Gastroesophageal sphincter (tissue), 4 donors: ENCODE measurements around the gene VIPR2. TPM values are rescaled to one million over a fixed set of nuclear protein-coding genes. Genes with fewer than 3 reads are reported as not detected.

Experiments
- ATAC-seq: fragments of 150-250 bp; one replicate; pipeline ENCODE4 v1.9.1; 2016; ENCODE audit warnings: mild to moderate bottlenecking, moderate library complexity
- H3K27ac ChIP-seq, 4 donors: fragments of 200-600 bp; sonication (generic) in 3 of 4; 1 replicate in 3 of 4; 2 replicates in 1 of 4; pipeline ENCODE4 v1.5.1; 2016 to 2019
- H3K27me3 ChIP-seq: fragments of 200-600 bp; sonication (generic); one replicate; pipeline ENCODE4 v1.5.1; 2019
- H3K36me3 ChIP-seq, 2 donors: fragments of 200-600 bp; sonication (generic); one replicate each; pipeline ENCODE4 v1.5.1; 2019; ENCODE audit warnings: control low read depth in 1 of 2
- H3K4me1 ChIP-seq, 3 donors: fragments of 200-600 bp; sonication (generic); 1 replicate in 2 of 3; 2 replicates in 1 of 3; pipeline ENCODE4 v1.5.1; 2016 to 2019; ENCODE audit warnings: control low read depth in 2 of 3
- H3K4me3 ChIP-seq, 2 donors: fragments of 200-600 bp; sonication (generic); one replicate each; pipeline ENCODE4 v1.5.1; 2019; ENCODE audit warnings: mild to moderate bottlenecking in 1 of 2, moderate library complexity in 1 of 2
- H3K9me3 ChIP-seq, 3 donors: fragments of 200-600 bp; sonication (generic); one replicate each; pipeline ENCODE4 v1.5.1; 2017 to 2019; ENCODE audit warnings: control low read depth in 2 of 3
- CTCF ChIP-seq, 4 experiments: fragments of 200-600 bp in 2 of 4; fragments of 450-650 bp in 2 of 4; sonication (generic) in 1 of 4; IDR thresholded peaks; one replicate each; pipeline ENCODE4 v1.5.1; 2017 to 2019; ENCODE audit warnings: antibody characterized with exemption in 4 of 4, mild to moderate bottlenecking in 2 of 4, moderate library complexity in 2 of 4
- EP300 ChIP-seq: sonication (generic); formaldehyde crosslinking; IDR thresholded peaks from one replicate; pipeline ENCODE4 v1.6.1; 2017; ENCODE audit warnings: antibody characterized with exemption, mild to moderate bottlenecking
- POLR2A ChIP-seq, 2 donors: fragments of 450-650 bp; IDR thresholded peaks; one replicate each; pipeline ENCODE4 v1.6.1; 2017; ENCODE audit warnings: antibody characterized with exemption in 2 of 2, mild to moderate bottlenecking in 2 of 2, moderate library complexity in 1 of 2
- POLR2AphosphoS5 ChIP-seq: sonication (generic); formaldehyde crosslinking; IDR thresholded peaks from one replicate; pipeline ENCODE4 v1.6.1; 2017; ENCODE audit warnings: antibody characterized with exemption
- WGBS, 2 donors: methylation state at CpG; one replicate each; pipeline ENCODE4 v1.1.5; 2018; ENCODE audit warnings: low coverage in 1 of 2; 5-methylcytosine and 5-hydroxymethylcytosine counted together
- total RNA-seq, 4 donors: library from RNA; depleted of rRNA; stranded (reverse); fragments of >200 nt; gene quantifications; one replicate each; pipeline ENCODE4 v1.1.0, GENCODE V29; 2016

The VIPR2 gene
- total RNA-seq, 4 donors from 2014 or later = 13.3 to 52.5 (median 27.4) TPM

GRCh38 chr7:159033473-159033825, 111.2 kb downstream of the VIPR2 start:
- no peak for ATAC-seq
- H3K4me1 ChIP-seq = peaks cover 0 to 35% (median 10%) of the 10 kb centered on the region in 3 donors
- TF ChIP-seq CTCF (IDR thresholded peaks at IDR 0.05) = no peak
- TF ChIP-seq POLR2A (IDR thresholded peaks at IDR 0.05) = no peak
- TF ChIP-seq POLR2AphosphoS5 = no peak
- TF ChIP-seq EP300 = no peak
- H3K27ac ChIP-seq = peak overlapping the region in 1 of 4 donors; percentile 82
- H3K27me3 ChIP-seq = peaks cover 18% of the 10 kb centered on the region
- H3K9me3 ChIP-seq = no peaks in the 10 kb centered on the region
- peaks cover 0 to 27% of the 10 kb centered on the region in 2 donors for H3K36me3 ChIP-seq
- H3K4me3 ChIP-seq = no peak overlapping the region
- 83 to 97% methylated on average over 5 of the region's 5 CpGs for WGBS, 2 donors

GRCh38 chr7:159032753-159033472, 111.8 kb downstream of the VIPR2 start:
- TF ChIP-seq POLR2AphosphoS5 (no peak), POLR2A (IDR thresholded peaks at IDR 0.05) (no peak), CTCF (IDR thresholded peaks at IDR 0.05) (no peak), EP300 (no peak)
- ATAC-seq = no peak
- Histone ChIP-seq H3K27ac (peak overlapping the region in 1 of 4 donors; percentile 82), H3K9me3 (no peaks in the 10 kb centered on the region), H3K27me3 (peaks cover 19% of the 10 kb centered on the region), H3K36me3 (peaks cover 0 to 27% of the 10 kb centered on the region in 2 donors), H3K4me3 (no peak overlapping the region), H3K4me1 (peaks cover 0 to 35% (median 10%) of the 10 kb centered on the region in 3 donors)
- WGBS, 2 donors = 73 to 76% methylated on average over 6 to 12 of the region's 13 CpGs

DNA sequence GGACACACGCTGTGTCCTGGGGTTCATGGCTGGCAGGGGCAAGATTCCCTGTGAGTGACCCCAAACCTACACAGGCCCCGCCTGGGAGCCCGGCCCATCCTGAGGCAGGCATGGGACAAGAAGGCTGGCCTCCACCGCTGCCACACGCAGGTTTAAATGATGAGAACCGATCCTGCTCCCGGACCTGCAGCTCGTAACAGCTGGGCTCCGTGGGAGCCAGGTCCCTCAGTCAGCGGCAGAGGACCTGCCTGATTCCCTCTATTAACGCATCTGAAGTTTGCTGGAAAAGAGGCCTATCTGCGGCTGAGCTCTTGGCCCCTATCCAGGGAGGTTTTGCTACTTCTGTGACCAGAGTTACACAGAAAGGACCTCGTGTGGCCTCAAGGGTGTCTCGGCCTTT, 112.3 kb downstream of the VIPR2 start:
- Histone ChIP-seq H3K27me3 (peaks cover 19% of the 10 kb centered on the region), H3K4me3 (no peak overlapping the region), H3K36me3 (peaks cover 0 to 27% of the 10 kb centered on the region in 2 donors), H3K4me1 (peaks cover 0 to 36% (median 12%) of the 10 kb centered on the region in 3 donors), H3K9me3 (no peaks in the 10 kb centered on the region), H3K27ac (peak overlapping the region in 1 of 4 donors; percentile 82)
- ATAC-seq = no peak
- TF ChIP-seq CTCF (IDR thresholded peaks at IDR 0.05) = no peak
- peak; percentile 44 for TF ChIP-seq POLR2AphosphoS5
- 32 to 64% methylated on average over 5 to 6 of the region's 14 CpGs for WGBS, 2 donors

DNA sequence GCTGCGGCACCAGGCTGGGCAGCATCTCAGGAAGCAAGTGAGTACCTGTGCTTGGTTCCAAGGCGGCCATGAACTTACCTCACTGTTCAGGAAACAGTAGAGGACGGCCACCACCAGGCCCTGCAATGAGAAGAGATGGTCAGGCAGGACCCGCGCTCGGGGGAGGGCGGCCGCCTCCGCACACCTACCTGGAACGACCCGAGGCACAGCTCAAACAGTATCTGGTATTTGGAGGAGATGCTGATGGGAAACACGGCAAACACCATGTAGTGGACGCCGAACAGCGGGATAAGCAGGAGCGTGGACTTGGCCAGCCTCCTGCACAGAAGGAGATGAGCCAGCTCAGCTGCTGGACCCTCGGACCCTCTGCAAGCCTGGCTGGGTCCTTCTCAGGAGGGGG, 112.9 kb downstream of the VIPR2 start:
- Histone ChIP-seq H3K27ac (peak overlapping the region in 3 of 4 donors; percentile 73 to 82 (median 80)), H3K9me3 (no peaks in the 10 kb centered on the region), H3K27me3 (peaks cover 19% of the 10 kb centered on the region), H3K4me1 (peaks cover 0 to 42% (median 13%) of the 10 kb centered on the region in 3 donors), H3K36me3 (peaks cover 0 to 27% of the 10 kb centered on the region in 2 donors), H3K4me3 (peak overlapping the region in 1 of 2 donors; percentile 61)
- TF ChIP-seq EP300 (no peak), POLR2AphosphoS5 (no peak), POLR2A (IDR thresholded peaks at IDR 0.05) (no peak)
- WGBS, 2 donors = 90% methylated on average over 2 of the region's 17 CpGs; no CpG with 5 or more reads in 1 of the 2 donors
- no peak for ATAC-seq

- Histone ChIP-seq H3K4me1 (peaks cover 0 to 47% (median 13%) of the 10 kb centered on the region in 3 donors), H3K4me3 (peak overlapping the region; percentile 43 to 61), H3K27me3 (peaks cover 19% of the 10 kb centered on the region), H3K36me3 (peaks cover 0 to 23% of the 10 kb centered on the region in 2 donors), H3K27ac (peak overlapping the region; percentile 44 to 82 (median 76)), H3K9me3 (no peaks in the 10 kb centered on the region)
- 21 to 27% methylated on average over 2 to 13 of the region's 31 CpGs for WGBS, 2 donors
- TF ChIP-seq POLR2AphosphoS5 (no peak), CTCF (IDR thresholded peaks at IDR 0.05) (no peak), EP300 (no peak), POLR2A (IDR thresholded peaks at IDR 0.05) (no peak)
- ATAC-seq = peak; percentile 40
Measured at GRCh38 chr7:159031135-159031701, 113.4 kb downstream of the VIPR2 start.
